ENCODE measurements around the gene CXCL14.

DNA sequence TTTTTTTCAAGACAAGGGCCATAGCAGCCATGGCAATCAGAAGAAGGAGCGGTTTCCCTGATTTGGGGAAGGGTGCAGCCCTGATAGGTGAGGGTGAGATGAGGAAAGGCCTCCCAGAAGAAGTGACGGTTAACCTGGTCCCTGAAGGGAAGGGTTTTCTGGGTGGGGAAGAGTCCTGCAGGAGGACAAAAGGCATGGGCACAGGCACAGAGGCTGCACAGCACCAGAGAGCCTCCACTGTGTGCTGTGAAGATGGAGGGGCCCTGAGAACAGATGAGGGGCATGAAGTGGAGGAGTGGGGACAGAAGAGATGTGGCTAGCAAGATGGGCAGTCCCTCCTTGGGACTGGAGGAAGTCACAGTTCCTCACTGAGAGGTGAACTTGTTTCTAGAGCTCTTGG, 46.3 kb upstream of the CXCL14 start:
- TF ChIP-seq, protein P1, sequence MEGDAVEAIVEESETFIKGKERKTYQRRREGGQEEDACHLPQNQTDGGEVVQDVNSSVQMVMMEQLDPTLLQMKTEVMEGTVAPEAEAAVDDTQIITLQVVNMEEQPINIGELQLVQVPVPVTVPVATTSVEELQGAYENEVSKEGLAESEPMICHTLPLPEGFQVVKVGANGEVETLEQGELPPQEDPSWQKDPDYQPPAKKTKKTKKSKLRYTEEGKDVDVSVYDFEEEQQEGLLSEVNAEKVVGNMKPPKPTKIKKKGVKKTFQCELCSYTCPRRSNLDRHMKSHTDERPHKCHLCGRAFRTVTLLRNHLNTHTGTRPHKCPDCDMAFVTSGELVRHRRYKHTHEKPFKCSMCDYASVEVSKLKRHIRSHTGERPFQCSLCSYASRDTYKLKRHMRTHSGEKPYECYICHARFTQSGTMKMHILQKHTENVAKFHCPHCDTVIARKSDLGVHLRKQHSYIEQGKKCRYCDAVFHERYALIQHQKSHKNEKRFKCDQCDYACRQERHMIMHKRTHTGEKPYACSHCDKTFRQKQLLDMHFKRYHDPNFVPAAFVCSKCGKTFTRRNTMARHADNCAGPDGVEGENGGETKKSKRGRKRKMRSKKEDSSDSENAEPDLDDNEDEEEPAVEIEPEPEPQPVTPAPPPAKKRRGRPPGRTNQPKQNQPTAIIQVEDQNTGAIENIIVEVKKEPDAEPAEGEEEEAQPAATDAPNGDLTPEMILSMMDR (conservative IDR thresholded peaks at IDR 0.05; ENCODE audit: low read depth, low read length) = no peak
- no peak for TF ChIP-seq EZH2 (IDR thresholded peaks at IDR 0.05; ENCODE audit: low read length, unreplicated experiment)

Data from PC-3 (cell line).